ENCODE measurements around the gene HDC. TPM values are rescaled to one million over a fixed set of nuclear protein-coding genes. Genes with fewer than 3 reads are reported as not detected.

The HDC gene
- total RNA-seq, 1 donor, result not detected

GRCh38 chr15:50209809-50210208, 55.7 kb downstream of the HDC start:
- H3K4me2 ChIP-seq (ENCODE audit: insufficient read depth, low read length), result no peak overlapping the region
- H3K79me2 ChIP-seq (ENCODE audit: insufficient read depth, low read length), result no peaks in the 10 kb centered on the region
- no peaks in the 10 kb centered on the region for H4K20me1 ChIP-seq (ENCODE audit: insufficient read depth, low read length)
- no peaks in the 10 kb centered on the region for H3K36me3 ChIP-seq (ENCODE audit: insufficient read depth, low read length)
- no peak overlapping the region for H2AFZ ChIP-seq (ENCODE audit: low read length)
- H3K27me3 ChIP-seq (ENCODE audit: insufficient read depth, low read length), result peaks cover 26% of the 10 kb centered on the region
- H3K4me1 ChIP-seq (ENCODE audit: insufficient read depth, low read length), result no peaks in the 10 kb centered on the region
- H3K9me3 ChIP-seq (ENCODE audit: low read depth, low read length), result no peaks in the 10 kb centered on the region
- H3K27ac ChIP-seq (ENCODE audit: low read depth, low read length), result no peak overlapping the region
- no peak for DNase-seq (ENCODE audit: insufficient read length, low spot score, missing footprints)
- H3K4me3 ChIP-seq (ENCODE audit: insufficient read depth, low read length), result no peak overlapping the region
- TF ChIP-seq CTCF (IDR thresholded peaks at IDR 0.05; ENCODE audit: extremely low read depth, low read depth, low read length), result no peak

GRCh38 chr15:50206020-50206419, 59.5 kb downstream of the HDC start:
- no peaks in the 10 kb centered on the region for H3K4me1 ChIP-seq (ENCODE audit: insufficient read depth, low read length)
- no peaks in the 10 kb centered on the region for H4K20me1 ChIP-seq (ENCODE audit: insufficient read depth, low read length)
- no peak overlapping the region for H3K27ac ChIP-seq (ENCODE audit: low read depth, low read length)
- no peak overlapping the region for H2AFZ ChIP-seq (ENCODE audit: low read length)
- H3K79me2 ChIP-seq (ENCODE audit: insufficient read depth, low read length), result no peaks in the 10 kb centered on the region
- no peak overlapping the region for H3K4me2 ChIP-seq (ENCODE audit: insufficient read depth, low read length)
- no peak for TF ChIP-seq CTCF (IDR thresholded peaks at IDR 0.05; ENCODE audit: extremely low read depth, low read depth, low read length)
- H3K9me3 ChIP-seq (ENCODE audit: low read depth, low read length), result no peaks in the 10 kb centered on the region
- no peak overlapping the region for H3K4me3 ChIP-seq (ENCODE audit: insufficient read depth, low read length)
- no peaks in the 10 kb centered on the region for H3K36me3 ChIP-seq (ENCODE audit: insufficient read depth, low read length)
- no peak for DNase-seq (ENCODE audit: insufficient read length, low spot score, missing footprints)
- H3K27me3 ChIP-seq (ENCODE audit: insufficient read depth, low read length), result peaks cover 19% of the 10 kb centered on the region

GRCh38 chr15:50202003-50202402, 63.5 kb downstream of the HDC start:
- Histone ChIP-seq H3K27ac (ENCODE audit: low read depth, low read length) (no peak overlapping the region), H3K27me3 (ENCODE audit: insufficient read depth, low read length) (peaks cover 8% of the 10 kb centered on the region), H3K4me3 (ENCODE audit: insufficient read depth, low read length) (no peak overlapping the region), H3K36me3 (ENCODE audit: insufficient read depth, low read length) (no peaks in the 10 kb centered on the region), H3K4me1 (ENCODE audit: insufficient read depth, low read length) (no peaks in the 10 kb centered on the region), H3K79me2 (ENCODE audit: insufficient read depth, low read length) (no peaks in the 10 kb centered on the region), H3K4me2 (ENCODE audit: insufficient read depth, low read length) (no peak overlapping the region), H2AFZ (ENCODE audit: low read length) (no peak overlapping the region), H3K9me3 (ENCODE audit: low read depth, low read length) (no peaks in the 10 kb centered on the region), H4K20me1 (ENCODE audit: insufficient read depth, low read length) (no peaks in the 10 kb centered on the region)
- no peak for TF ChIP-seq CTCF (IDR thresholded peaks at IDR 0.05; ENCODE audit: extremely low read depth, low read depth, low read length)
- no peak for DNase-seq (ENCODE audit: insufficient read length, low spot score, missing footprints)

GRCh38 chr15:50192926-50193620, 72.5 kb downstream of the HDC start:
- TF ChIP-seq CTCF (IDR thresholded peaks at IDR 0.05; ENCODE audit: extremely low read depth, low read depth, low read length), result no peak

More at GRCh38 chr15:50192926-50193620, 72.5 kb downstream of the HDC start:
- H2AFZ ChIP-seq (ENCODE audit: low read length), result no peak overlapping the region
- no peaks in the 10 kb centered on the region for H3K4me1 ChIP-seq (ENCODE audit: insufficient read depth, low read length)
- peaks cover 22% of the 10 kb centered on the region for H3K27me3 ChIP-seq (ENCODE audit: insufficient read depth, low read length)
- H3K27ac ChIP-seq (ENCODE audit: low read depth, low read length), result no peak overlapping the region
- no peaks in the 10 kb centered on the region for H3K79me2 ChIP-seq (ENCODE audit: insufficient read depth, low read length)
- peak; percentile 31 for DNase-seq (ENCODE audit: insufficient read length, low spot score, missing footprints)
- no peaks in the 10 kb centered on the region for H3K9me3 ChIP-seq (ENCODE audit: low read depth, low read length)
- H3K4me3 ChIP-seq (ENCODE audit: insufficient read depth, low read length), result no peak overlapping the region
- H3K4me2 ChIP-seq (ENCODE audit: insufficient read depth, low read length), result no peak overlapping the region
- H3K36me3 ChIP-seq (ENCODE audit: insufficient read depth, low read length), result no peaks in the 10 kb centered on the region
- H4K20me1 ChIP-seq (ENCODE audit: insufficient read depth, low read length), result no peaks in the 10 kb centered on the region
